CD1c-positive myeloid dendritic cell (primary cell): ENCODE measurements around the gene FRAS1.
"Not testable (repeated sequence)": the region's sequence is repeated elsewhere in the genome, so short reads cannot be mapped to it uniquely, and the experiment has no call there.

Experiments used
- DNase-seq: peaks from one replicate; pipeline ENCODE4 v3.0.0-alpha.2; 2016; ENCODE audit errors: extremely low spot score

The FRAS1 gene

DNA sequence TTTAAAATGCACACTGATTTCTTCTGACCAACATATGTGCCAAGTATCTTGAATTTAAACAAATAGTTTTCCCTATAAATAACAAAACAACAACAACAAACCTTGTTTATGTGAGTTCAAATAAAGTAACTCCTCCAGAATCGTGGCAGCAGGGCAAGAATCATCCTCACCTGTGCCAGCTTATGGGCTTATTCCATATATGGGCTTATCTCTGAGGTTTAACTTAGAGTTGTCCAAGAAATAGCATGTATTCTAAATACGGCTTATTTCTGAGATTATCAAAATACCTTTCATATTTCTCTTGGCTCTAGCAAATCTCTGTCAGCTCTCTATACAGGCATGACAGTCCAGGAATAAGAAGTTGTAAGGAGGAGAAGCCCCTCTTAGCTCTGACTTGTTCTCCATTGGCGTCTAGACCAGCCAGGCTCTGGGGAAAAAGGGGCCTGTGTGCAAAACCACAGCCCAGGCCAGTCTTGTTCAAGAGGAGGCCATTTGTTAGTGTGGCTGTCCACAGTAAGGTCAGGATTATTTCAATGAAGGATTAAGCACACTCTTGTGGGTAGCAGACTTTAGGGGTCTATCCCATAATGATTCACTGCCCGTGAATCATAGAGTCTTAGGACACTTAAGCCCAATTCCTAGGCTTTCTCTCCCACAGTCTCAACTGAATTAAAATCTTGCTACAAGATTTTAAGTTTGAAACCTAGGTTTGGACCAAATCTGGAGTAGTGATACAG lies 63.2 kb downstream of the FRAS1 start:
- DNase-seq = no peak

DNA sequence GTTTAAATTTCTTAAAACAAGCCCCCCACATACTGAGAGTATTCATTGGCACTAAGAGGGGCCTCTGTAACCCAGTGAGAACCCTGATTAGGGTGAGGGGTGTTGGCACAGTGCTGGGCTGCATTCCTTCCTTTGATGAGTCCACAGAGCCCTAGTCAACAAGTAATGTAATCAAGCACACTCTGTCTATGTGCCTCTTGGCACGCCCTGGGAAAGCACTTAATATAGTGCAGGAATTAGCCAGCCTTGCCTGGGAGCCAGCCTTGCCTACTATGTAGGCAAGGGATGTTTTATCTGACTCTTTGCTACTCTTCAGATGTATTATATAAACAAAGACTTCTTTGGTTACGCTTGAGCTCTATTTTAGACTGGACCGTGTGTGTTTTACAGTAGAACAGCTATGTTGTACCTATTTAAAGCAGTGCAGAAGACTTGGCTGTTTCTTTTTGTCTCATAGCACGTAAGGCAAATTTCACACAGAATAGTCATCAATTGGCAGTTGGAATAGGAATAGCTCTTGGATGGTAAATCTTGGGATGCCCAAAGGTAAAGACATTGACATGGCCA lies 64.3 kb downstream of the FRAS1 start:
- no peak for DNase-seq

DNA sequence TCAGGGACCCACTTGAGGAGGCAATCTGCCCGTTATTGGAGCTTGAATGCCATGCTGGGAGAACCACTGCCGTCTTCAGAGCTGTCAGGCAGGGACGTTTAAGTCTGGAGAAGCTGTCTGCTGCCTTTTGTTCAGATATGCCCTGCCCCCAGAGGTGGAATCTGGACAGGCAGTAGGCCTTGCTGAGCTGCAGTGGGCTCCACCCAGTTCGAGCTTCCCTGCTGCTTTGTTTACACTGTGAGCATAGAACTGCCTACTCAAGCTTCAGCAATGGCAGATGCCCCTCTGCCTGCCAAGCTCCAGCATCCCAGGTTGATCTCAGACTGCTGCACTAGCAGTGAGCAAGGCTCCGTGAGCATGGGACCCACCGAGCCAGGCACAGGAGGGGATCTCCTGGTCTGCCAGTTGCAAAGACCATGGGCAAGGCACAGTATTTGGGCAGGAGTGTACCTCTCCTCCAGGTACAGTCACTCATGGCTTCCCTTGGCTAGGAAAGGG lies 68.8 kb downstream of the FRAS1 start:
- not testable (repeated sequence) for DNase-seq

DNA sequence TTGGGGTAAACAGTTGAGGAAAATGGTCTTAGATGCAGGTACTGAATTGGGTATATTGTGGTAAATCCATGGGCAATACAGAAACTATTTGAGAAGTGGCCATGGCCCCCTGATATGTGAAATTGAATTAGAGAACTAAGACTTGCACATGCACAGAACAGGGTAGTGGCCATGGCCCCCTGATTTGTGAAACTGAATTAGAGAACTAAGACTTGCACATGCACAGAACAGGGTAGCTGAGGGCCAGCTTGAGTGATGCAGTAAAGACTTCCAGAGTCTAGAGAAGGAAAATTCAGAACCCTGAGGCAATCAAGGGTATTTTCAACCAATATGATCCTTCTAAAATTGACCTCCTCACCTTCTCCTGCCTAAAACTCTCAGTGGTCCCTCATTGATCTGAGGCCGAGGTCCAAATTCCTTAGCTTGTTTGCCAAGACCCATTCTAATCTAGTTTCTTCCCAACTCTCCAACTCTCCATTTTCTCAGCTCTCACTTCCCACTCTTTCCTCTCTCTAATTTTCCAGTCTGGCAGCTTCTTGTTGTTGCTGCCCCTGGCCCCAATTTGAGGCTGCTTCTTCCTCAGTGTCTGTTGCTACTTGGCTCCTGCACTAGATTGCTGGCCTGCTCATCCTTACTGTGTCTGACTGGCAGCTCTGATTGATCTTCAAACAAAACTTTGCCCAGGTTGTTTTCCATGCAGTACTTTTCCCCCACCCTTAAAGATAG lies 72.4 kb downstream of the FRAS1 start:
- no peak for DNase-seq

DNA sequence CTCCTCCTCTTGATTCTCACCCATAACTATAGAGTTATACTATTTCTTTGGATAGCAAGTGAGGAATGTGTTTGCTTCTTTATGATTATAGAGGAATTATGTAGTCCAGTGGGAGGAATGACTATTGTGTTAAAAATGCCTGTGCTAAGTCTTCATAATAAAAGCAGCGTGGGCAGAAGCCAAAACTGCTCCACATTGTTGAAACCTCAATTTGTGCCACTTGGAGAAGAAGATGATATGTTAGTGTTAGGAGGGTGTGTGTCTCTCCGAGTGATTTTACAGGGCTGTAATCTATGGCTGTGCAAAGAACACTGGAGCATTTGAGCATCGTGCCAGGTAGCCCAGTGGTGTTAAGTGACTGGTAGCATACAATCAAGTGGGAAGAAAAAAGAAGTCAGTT lies 74.3 kb downstream of the FRAS1 start:
- DNase-seq = no peak

DNA sequence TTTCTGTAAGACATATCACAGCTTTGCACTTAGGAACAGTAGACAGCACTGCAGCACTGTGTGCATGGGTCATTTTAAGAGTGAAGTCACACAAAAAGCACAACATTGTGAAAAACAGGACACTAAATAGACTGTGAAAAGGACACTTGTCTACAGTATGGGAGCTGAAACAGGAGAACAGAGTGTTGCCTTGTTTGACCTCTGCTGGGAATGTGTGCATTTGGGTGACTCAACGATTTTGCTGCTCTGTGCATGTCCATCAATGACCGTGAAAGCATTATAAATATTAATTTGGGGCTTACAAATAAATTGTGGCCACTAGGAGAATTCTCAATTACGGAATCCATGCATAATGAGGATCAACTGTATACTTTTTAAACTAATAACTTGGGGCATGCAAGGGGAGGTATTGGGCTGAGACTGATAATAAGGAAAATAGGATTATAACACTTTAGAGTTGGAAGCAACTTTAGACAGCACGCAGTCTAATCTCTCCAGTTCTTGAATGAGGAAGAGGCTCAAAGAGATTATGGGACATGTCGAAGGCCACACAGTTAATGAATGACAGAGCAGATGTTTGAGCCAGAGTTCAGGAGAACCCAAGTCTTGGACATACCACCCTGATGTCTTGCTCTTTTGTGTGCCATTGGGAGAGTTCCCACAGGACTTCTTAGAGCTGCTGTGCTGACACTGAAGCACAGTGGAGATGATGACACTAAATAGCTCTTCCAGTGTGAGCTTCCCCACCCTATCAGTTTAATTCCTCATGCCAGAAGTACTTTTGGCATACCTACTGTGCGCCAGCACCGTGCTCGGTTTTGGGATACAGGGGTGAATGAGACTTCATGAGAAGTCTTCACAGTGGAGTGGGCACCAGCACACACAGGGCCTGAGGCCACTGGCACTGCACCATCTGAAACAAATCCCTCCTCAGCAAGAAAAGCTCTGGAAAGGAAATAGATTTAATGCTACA lies 79.3 kb downstream of the FRAS1 start:
- DNase-seq = no peak

DNA sequence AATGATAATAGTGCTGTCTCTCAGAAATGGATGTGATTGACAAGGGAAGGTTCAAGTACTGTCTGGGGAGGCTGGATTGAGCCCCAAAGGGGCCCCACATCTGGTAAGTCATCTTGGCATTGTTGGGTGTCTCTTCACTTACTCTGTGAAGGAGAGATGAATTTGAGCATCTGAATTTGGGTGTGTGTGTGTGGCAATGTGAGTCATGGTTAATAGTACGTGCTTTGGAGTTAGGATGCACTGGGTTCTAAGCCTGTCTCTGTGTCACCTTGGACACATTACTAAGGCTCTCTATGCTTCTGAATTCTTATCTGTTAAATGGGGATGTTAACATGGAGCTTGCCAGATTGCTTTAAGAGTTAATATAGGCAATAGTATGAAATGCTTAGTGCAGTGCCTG lies 80.4 kb downstream of the FRAS1 start:
- no peak for DNase-seq

DNA sequence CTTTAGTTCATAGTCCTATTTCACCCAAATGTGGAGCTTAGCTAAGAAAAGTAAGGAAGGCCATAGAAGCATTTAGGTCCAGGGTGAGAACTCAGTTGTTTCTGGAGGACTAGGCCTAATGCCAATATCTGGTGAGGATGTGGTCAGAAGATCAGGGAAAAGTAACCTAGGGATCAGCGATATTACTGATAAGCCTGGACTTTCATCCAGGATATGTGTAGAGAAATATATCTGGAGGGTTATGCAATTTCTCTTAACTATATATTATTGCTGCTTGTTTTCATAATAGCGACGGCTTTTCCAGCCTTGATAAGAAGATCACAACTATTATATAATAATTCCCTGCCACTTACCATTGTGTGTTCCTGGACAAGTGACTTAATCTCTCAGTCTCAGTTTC lies 81.1 kb downstream of the FRAS1 start:
- no peak for DNase-seq

DNA sequence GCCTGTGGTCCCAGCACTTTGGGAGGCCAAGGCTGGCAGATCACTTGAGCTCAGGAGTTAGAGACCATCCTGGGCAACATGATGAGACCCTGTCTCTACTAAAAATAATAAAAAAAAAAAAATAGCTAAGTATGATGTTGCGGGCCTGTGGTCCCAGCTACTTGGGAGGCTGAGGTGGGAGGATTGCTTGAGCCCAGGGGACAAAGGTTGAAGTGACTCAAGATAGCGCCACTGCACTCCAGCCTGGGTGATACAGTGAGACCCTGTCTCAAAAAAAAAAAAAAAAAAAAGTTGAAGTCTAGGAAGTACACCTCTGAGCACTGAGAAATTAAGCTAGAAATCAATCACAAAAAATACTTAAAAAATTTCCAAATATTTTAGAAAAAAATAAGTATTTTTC lies 86.5 kb downstream of the FRAS1 start:
- no peak for DNase-seq

DNA sequence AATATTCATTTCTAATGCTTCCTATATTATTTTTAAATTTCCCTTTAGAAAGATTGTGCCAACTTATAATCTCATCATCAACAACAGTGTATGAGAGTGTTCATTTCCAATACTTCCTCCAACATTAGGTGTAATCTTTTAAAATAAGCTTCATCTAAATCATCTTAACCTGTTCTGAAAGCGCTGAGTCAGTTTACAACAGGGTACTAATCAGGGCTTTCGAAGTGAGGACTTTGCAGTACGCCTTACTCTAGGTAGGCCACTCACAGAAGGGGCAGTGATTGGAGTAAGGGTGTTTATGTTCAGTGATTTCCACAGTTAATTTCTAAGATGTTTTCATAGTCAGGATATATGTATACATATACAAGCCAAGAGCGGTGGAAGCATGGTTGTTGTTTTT lies 87.9 kb downstream of the FRAS1 start:
- no peak for DNase-seq

DNA sequence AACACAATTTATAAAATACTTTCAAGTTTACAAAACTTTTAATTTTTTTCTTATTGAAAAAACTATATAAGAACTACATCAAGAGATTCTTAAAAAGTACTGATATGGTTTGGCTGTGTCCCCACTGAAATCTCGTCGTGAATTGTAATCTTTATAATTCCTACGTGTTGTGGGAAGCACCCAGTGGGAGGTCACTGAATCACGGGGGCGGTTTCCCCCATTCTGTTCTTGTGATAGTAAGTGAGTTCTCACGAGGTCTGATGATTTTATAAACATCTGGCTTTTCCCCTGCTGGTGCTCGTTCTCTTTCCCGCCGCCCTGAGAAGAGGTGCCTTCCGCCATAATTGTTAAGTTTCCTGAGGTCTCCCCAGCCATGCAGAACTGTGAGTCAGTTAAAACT lies 88.5 kb downstream of the FRAS1 start:
- DNase-seq = no peak

DNA sequence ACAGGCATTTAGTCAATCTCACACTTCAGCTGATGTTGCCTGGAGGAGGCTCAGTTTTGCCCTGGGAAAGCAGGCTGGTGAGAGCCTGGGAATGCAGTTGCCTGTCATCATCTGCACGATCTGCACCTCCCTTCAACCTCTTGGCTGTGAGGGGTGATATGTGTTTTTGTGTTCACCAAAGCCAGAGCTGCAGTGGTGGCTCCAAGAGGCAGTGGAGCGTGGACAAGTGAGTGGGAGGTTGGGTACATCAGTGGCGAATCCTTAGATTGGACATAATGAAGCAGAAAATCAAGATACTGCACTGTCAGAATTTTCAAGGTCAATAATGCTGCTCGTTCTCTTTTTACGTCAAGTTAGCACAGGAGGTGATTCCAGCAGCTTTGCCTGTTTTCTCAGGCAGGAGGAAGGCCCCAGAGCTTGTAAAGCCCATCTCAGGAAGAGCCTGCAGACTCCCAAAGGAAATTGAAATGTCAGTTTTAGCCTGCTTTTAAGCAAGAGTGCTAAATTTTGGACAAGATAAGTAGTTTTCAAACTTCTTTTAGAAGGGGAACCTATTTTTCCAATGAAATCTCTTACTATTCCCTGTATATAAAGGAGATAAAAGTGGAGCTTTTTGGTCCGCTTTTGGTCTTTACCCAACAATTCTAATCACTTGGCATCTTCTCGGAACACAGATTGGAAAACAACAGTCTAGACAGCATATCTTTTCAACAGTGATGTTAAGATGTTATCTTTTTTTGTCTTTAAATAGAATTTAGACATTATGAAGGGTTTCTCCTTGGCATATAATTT lies 92.8 kb downstream of the FRAS1 start:
- DNase-seq = no peak

DNA sequence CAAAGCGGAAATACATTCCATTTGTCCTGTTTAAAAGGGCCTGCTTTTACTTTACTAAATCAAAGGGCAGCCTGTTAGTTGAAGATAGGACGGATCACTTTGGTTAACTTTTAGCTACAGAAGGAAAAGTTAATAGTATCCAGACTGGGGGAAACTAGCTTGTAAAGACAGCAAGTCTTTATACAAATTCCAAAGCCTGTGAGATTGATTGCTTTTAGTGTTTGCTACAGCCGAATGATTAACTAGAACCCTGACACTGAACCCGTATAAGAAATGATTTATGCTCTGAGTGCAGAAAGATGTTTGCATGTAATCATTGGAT lies 93.4 kb downstream of the FRAS1 start:
- DNase-seq = no peak

DNA sequence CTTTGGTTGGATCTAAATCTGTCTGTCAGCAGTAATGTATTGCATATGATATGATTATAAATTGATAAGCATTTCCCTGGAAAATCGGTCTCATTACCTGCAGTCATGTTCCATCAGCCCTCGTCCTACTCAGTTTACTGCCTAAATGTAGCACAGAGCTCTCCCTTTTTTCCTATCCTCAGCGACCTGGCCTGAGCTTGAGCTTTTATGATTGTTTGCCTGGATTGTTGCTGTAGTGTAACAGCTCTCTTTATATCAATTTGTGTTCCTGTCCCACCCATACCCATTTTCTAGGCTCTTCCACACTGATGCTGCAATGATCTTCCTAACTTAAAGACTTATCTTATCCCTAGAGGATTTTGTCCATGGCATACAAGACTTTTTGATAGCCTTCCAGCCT lies 95.7 kb downstream of the FRAS1 start:
- DNase-seq = no peak

DNA sequence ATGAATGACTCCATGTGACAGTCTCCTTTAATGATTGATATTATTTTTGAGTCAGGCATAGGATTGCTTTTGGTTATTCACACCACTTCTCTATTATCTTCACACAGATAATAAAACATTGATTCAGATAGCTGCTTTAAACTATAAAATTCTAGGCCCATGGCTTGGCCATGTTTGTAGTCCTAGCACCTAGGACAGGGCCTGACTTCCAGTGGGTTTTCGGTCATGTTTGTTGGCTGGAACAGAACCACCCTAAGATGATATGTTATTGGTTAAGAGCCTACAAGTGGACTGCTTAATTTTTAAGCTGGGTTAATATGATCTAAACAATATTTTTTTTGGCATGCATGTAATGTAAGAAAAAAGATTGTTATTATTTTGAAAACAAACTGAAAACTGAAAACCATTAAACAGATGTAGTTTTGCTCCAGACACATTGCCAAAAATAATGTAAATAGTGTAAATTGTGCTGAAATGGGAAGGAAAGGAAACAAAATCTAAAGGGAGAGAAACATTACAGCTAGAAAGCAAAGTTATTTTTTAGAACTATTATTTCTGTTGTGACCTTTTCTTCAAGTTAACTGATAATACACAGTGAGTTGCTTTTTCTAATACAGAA lies 98.0 kb downstream of the FRAS1 start:
- DNase-seq = no peak

DNA sequence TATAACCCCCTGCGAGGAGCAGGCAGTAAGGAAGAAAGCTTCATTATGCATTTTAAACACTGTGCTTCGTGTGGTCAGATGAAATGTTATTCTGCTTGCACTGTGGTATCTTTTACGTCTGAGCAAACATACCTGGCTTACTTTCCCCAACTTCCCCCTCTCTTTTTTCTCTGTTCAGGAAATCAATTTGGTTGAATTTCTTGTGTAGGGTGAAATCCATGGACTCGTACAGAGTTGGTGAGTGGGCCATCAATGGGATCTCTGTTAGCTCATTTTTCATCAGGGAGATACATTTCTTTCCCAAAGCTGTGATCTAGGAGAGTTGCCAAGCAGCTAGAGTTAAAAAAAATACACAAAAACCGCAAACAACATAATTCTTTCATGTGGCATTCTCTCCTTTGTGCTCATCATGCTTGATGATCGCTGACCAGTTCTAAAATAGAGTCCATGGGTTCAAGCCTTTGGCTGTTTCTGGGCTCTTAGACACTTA lies 98.5 kb downstream of the FRAS1 start:
- DNase-seq = no peak

DNA sequence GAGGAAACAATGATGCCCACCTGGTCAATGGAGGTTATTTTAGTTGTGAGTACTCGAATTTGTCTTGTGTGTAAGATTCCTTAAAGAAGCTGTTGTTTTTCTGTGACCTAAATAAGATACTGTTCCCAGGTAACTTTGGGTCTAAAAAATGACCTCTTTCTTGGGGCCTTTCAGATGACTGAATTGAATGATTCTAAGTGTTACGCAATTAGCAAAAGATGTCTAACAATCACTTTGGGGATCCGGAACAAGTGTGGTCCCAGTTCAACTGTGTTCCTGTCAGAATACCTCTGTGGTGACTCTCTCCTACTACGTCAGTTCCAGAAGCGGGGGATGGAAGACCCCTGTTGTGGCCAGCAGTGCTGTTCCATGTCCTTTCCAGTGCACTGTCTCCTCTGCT lies 99.4 kb downstream of the FRAS1 start:
- DNase-seq = no peak

DNA sequence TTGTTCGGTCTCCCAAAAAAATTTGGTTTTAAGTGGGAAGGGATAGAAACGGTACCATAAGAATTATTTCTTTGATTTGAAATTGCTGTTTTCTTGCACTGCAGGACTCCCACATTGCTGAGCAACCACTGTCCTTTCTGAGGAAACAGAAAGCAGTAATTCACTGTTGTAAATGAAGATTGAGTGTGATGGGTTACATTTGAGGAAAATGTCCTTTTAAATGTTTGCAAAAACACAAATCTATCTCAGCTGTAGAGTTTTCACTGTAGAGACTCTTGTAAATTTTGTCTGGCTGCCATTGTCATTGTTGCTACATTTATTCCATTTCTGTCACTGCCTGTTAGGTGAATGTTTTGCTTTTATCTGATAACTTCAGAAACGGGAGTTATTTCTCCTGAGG lies 105.2 kb downstream of the FRAS1 start:
- no peak for DNase-seq

DNA sequence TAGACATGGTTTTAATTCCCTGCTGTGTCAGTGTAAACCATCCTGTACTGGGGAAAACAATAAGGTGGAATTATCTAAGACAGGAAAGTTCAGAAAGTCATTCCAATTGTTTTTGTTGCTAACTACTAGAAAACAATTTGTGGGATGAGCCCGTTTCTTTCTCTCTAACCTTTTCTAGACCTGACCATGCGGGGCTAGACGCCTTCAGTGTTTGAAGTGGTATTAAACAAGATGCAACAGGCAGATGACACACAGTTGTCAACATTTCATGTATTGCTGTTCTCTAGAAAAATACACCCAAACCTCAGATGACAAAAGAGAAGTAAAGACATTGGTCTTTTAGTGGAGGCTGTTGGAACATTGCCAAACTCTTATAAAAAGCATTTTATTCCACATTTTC lies 105.7 kb downstream of the FRAS1 start:
- no peak for DNase-seq

DNA sequence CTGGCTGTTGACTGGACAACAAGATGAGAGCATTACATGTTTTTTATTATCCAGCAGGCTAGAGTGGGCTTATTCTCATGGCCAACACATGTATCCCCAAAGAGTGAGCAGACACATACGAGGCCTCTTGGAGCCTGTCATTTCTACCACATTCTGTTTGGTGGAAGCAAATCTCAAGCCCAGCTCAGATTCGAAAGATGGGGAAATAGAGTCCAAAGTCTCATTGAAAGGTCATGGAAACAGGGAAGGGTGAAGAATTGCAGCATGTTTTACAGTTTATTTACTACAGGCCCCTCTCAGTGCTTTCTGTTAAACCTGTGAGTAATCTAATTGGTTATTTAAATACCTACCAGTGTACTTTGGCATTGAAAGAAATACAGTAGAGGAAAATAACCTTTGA lies 108.6 kb downstream of the FRAS1 start:
- no peak for DNase-seq

DNA sequence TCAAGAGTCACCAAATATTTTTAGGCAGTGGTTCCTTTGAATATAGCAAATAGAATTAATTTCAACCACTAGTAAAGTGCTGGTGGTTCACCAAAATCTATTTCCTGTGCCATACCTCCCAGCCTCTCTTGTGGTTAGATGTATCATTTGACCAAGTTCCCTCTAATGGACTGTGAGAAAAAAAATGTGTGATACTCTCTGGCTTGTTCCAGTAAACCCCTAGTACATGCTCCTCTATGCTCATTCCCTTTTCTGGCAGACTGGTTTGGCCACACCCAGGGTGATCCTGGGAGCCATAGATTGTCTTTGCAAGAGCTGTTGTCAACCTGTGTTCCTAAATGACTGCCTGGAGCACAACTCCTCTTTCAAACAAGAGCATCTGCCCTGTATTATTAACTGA lies 109.5 kb downstream of the FRAS1 start:
- DNase-seq = no peak
